ENCODE results near the gene EEF1AKMT1. TPM values are rescaled to one million over a fixed set of nuclear protein-coding genes. Genes with fewer than 3 reads are reported as not detected.

Gene EEF1AKMT1
- total RNA-seq, 1 donor from 2014 or later = 12.3 TPM

DNA sequence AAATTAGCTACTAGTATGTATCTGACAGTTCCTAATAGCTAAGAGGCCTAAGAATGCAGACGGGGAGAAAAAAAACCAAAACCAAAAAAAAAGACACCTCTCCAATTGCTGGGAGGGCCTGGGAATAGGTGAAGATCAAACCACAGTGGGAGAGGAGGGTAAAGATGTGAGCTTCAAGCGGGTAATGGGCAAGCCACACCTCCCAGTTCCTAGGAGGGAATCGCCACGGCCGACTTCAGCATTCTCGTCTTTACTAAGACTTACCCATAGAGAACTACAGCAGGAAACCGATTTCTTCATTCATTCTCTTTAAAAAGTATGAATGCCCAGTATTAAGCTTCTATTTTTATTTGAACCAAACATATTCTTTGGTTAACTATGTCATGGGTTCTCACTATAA is 5.6 kb upstream of the EEF1AKMT1 start:
- no peak for TF ChIP-seq EZH2phosphoT487 (IDR thresholded peaks at IDR 0.05)
- no peak for TF ChIP-seq EZH2 (IDR thresholded peaks at IDR 0.05)
- TF ChIP-seq, protein P1, sequence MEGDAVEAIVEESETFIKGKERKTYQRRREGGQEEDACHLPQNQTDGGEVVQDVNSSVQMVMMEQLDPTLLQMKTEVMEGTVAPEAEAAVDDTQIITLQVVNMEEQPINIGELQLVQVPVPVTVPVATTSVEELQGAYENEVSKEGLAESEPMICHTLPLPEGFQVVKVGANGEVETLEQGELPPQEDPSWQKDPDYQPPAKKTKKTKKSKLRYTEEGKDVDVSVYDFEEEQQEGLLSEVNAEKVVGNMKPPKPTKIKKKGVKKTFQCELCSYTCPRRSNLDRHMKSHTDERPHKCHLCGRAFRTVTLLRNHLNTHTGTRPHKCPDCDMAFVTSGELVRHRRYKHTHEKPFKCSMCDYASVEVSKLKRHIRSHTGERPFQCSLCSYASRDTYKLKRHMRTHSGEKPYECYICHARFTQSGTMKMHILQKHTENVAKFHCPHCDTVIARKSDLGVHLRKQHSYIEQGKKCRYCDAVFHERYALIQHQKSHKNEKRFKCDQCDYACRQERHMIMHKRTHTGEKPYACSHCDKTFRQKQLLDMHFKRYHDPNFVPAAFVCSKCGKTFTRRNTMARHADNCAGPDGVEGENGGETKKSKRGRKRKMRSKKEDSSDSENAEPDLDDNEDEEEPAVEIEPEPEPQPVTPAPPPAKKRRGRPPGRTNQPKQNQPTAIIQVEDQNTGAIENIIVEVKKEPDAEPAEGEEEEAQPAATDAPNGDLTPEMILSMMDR (IDR thresholded peaks at IDR 0.05) = no peak
- Histone ChIP-seq H3K36me3 (no peaks in the 10 kb centered on the region), H3K4me2 (no peak overlapping the region), H3K9ac (no peak overlapping the region), H2AFZ (replicated peaks) (no peak overlapping the region), H3K27ac (no peak overlapping the region), H3K4me3 (no peak overlapping the region), H3F3A (ENCODE audit: low read depth) (peaks cover 16% of the 10 kb centered on the region), H3K27me3 (no peaks in the 10 kb centered on the region), H3K79me2 (ENCODE audit: low read depth) (no peaks in the 10 kb centered on the region), H3K9me3 (ENCODE audit: low read depth) (no peaks in the 10 kb centered on the region), H4K20me1 (ENCODE audit: low read depth) (no peaks in the 10 kb centered on the region), H3K4me1 (no peaks in the 10 kb centered on the region)
- Mint-ChIP-seq H3K27ac (no peak overlapping the region), H3K4me3 (no peak overlapping the region), H3K36me3 (peaks cover 10% of the 10 kb centered on the region), H3K4me1 (no peaks in the 10 kb centered on the region), H3K27me3 (ENCODE audit: insufficient read depth, low read depth) (no peaks in the 10 kb centered on the region), H3K9me3 (no peaks in the 10 kb centered on the region)
- DNase-seq (ENCODE audit: low spot score) = peak; percentile 16

DNA sequence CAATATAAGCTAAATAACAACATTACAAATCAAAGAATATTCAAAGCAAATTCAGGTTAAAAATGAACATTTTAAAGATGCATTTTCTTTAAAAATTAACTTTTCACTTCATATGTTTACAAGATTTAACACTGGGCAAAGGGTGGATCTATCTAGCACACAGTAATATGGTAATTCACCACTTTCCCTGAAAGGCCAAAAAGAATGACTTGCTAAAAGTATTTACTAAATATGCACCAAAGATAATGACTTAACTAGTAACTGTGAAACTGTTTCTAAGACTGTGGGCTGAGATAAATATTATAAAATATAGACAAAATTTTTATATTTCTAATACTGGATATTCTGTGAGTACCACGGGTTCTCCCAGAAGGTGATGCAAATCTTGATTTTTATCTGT is 4.5 kb upstream of the EEF1AKMT1 start:
- Histone ChIP-seq H3K79me2 (ENCODE audit: low read depth) (peaks cover 1% of the 10 kb centered on the region), H4K20me1 (ENCODE audit: low read depth) (no peaks in the 10 kb centered on the region), H3K4me2 (no peak overlapping the region), H3K9me3 (ENCODE audit: low read depth) (no peaks in the 10 kb centered on the region), H2AFZ (replicated peaks) (no peak overlapping the region), H3K9ac (no peak overlapping the region), H3K4me3 (no peak overlapping the region), H3K27ac (no peak overlapping the region), H3K4me1 (no peaks in the 10 kb centered on the region), H3F3A (ENCODE audit: low read depth) (peaks cover 21% of the 10 kb centered on the region), H3K36me3 (no peaks in the 10 kb centered on the region), H3K27me3 (no peaks in the 10 kb centered on the region)
- Mint-ChIP-seq H3K27me3 (ENCODE audit: insufficient read depth, low read depth) (no peaks in the 10 kb centered on the region), H3K36me3 (peaks cover 4% of the 10 kb centered on the region), H3K27ac (no peak overlapping the region), H3K9me3 (no peaks in the 10 kb centered on the region), H3K4me3 (no peak overlapping the region), H3K4me1 (no peaks in the 10 kb centered on the region)
- no peak for DNase-seq (ENCODE audit: low spot score)
- TF ChIP-seq EZH2 (IDR thresholded peaks at IDR 0.05) (no peak), EZH2phosphoT487 (IDR thresholded peaks at IDR 0.05) (no peak)
- TF ChIP-seq, protein P1 (IDR thresholded peaks at IDR 0.05) = no peak

DNA sequence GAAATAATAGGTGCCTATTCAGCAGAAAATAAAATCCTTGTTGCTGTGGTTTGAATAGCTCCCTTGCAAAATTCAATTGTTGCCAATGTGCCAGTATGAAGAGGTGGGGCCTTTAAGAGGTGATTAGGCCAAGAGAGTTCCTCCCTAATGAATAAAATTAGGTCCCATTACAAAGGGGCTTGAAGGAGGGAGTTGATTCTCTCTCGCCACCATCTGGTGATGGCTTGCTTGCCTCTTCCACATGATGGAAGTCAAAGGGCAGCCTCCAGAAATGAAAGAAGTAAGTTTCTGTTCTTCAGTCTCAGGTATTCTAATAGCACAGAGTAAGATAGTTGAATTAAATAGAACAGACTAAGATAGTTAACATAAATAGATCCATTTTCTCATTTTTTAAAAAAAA is 3.0 kb upstream of the EEF1AKMT1 start:
- no peaks in the 10 kb centered on the region for H3K27me3 ChIP-seq
- DNase-seq (ENCODE audit: low spot score) = peak; percentile 6
- Mint-ChIP-seq H3K4me3 (no peak overlapping the region), H3K4me1 (peaks cover 11% of the 10 kb centered on the region), H3K27ac (no peak overlapping the region), H3K9me3 (no peaks in the 10 kb centered on the region), H3K36me3 (peaks cover 4% of the 10 kb centered on the region), H3K27me3 (ENCODE audit: insufficient read depth, low read depth) (no peaks in the 10 kb centered on the region)
- no peaks in the 10 kb centered on the region for H3K9me3 ChIP-seq (ENCODE audit: low read depth)
- H3K79me2 ChIP-seq (ENCODE audit: low read depth) = peaks cover 16% of the 10 kb centered on the region
- peaks cover 9% of the 10 kb centered on the region for H3K4me1 ChIP-seq
- H2AFZ ChIP-seq (replicated peaks) = no peak overlapping the region
- no peak overlapping the region for H3K9ac ChIP-seq
- H3F3A ChIP-seq (ENCODE audit: low read depth) = peaks cover 25% of the 10 kb centered on the region
- no peak for TF ChIP-seq EZH2 (IDR thresholded peaks at IDR 0.05)
- TF ChIP-seq, protein P1 (IDR thresholded peaks at IDR 0.05) = no peak
- TF ChIP-seq EZH2phosphoT487 (IDR thresholded peaks at IDR 0.05) = no peak
- no peak overlapping the region for H3K27ac ChIP-seq
- no peaks in the 10 kb centered on the region for H3K36me3 ChIP-seq
- H4K20me1 ChIP-seq (ENCODE audit: low read depth) = no peaks in the 10 kb centered on the region
- no peak overlapping the region for H3K4me3 ChIP-seq
- H3K4me2 ChIP-seq = no peak overlapping the region
